NCI-H446 (cell line): Measurements from ENCODE around the gene KCMF1.

Experiments
- DNase-seq, 2 experiments: peaks; one replicate each; lab custom pipeline; 2025; lab: John Stamatoyannopoulos, UW

Gene KCMF1

DNA sequence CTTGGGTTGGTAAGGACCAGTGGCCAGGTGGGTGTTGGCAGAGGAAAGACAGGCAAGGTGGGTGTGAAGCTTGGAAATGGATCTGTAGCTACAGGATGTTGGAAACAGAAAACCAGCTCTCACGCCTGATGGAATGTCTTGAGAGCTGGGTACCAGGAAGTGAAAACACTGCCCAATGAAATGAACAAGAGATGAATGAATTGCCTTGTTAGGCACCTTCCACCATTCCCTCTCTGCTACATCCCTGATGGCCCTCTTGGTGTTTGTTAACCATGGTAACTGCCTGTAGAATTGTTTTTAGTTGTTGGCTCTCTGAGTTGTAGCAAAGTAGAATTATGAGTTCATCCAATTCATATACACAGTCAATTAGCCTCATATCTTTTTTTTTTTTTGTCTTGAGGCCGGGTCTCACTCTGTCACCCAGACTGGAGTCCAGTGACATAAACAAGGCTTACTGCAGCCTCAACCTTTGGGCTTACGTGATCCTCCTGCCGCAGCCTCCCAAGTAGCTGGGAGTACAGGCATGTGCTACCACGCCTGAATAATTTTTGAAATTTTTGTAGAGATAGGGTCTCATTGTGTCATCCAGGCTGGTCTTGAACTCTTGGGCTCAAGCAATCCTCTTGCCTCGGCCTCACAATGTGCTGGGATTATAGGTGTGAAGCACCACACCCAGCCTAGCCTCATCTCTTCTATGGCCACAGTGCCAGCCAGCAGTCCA, 9.5 kb downstream of the KCMF1 start:
- DNase-seq: no peak

DNA sequence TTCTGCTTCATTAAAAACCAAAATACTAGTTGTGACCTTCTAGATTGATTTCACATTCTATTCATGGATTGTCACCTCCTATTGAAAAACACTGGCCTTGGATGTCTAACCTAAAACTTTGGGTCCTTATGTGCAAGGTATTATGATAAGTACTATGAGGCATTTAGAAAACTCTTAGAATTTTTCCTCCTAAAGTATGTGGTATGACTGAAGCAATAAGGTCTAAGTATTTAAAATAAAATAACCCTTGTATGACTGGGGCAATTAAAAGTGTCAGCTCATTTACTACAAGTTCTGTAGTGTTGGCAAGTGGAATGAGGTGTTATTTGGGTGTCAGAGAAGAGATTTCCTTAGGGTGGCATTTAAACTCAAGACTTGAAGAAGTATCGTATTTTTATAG, 15.1 kb downstream of the KCMF1 start:
- DNase-seq: no peak

GRCh38 chr2:84989422-84989821, 18.5 kb downstream of the KCMF1 start:
- no peak for DNase-seq

DNA sequence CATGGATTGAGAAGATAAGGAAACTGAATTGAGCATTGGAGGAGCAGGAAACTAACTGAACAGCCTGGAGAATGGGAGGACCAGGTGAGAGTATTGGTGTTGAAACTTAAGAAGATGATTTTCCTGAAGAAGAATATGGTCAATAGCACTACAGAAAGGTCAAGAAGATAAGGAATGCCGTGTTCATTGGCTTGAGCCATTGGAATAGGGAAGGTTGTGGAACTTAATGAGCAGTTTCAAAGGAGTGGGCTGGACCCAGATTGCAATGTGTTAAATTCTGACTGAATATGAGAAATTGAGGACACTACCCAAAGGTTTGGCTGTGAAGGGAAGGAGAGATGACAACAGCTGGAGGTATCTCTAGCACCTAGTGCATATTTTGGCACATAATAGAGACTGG, 19.0 kb downstream of the KCMF1 start:
- no peak for DNase-seq

DNA sequence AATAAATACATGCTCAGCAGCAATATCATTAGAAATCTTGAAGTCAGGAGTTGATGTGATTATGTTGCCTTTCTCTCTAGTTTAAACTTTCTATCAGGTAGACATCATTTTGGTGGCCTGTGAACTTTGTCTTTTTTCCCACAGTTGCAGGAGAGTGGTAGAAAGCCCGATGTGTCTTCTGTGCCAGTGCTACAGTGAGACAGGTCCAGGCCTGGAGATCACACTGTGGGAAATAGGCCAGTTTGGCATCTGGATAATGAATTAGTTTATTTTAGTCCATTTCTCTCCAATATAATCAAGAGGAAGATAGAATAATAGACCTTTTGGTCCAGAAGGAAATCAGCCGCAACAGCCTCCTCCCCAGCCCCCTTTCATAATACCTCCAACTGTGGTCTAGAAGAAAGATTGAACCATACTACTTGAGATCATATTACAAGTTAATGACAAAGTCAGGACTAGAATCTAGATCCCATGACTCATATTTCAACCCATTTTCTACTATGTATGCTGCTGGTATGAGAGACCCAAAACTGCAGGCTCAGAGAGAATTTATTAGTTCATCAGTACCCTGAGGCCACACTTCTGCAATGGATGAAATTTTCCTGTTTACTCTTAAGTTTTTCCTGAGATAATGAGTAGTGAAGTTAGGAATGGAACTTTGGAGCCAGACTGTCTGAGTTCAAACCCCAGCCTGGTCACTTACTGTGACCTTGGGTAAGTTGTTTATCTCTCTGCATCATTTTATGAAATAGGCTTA, 20.6 kb downstream of the KCMF1 start:
- DNase-seq: peak in 1 of 2 experiments; percentile 9

- DNase-seq: no peak
These were observed 24.9 kb downstream of the KCMF1 start for GRCh38 chr2:84995826-84996225.

- DNase-seq: no peak
These were observed 25.9 kb downstream of the KCMF1 start for GRCh38 chr2:84996909-84997308.

DNA sequence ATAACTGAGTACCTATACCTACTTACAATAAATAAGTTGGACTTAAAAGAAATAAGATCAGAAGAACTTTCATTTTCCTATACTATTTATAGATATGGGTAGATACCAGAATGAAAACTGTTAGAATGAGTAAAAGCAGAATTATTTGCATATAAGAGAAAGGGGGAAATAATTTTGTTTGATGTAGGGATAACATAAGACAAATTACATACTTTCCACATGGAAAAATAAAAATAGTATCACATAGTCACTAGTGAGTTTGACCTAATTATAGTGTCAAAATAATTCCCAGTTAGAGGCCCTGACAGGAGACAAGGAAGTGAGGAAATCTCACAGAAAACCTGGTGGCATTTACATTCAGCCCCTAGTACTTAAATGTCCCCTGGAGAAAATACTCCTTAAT, 28.6 kb downstream of the KCMF1 start:
- no peak for DNase-seq

GRCh38 chr2:85001595-85001994, 30.6 kb downstream of the KCMF1 start:
- DNase-seq: no peak

GRCh38 chr2:85002534-85002933, 31.6 kb downstream of the KCMF1 start:
- no peak for DNase-seq

DNA sequence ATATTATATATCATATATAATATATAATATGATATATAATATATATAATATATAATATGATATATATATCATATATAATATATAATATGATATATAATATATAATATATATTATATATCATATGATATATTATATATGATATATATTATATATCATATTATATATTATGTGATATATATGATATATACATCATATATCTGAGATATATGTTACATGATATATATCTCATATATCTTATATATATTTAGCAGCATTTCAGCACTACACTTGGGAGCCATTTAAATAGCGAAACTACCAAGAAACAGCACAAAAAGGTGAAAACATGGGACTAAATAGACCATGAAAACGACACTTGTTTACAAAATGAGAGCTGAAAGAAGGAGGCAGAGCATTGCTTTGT, 37.3 kb downstream of the KCMF1 start:
- DNase-seq: no peak

GRCh38 chr2:85009019-85009618, 38.2 kb downstream of the KCMF1 start:
- no peak for DNase-seq

- DNase-seq: no peak
These were observed 39.4 kb downstream of the KCMF1 start for GRCh38 chr2:85010404-85010803.

- DNase-seq: no peak
These were observed 40.1 kb downstream of the KCMF1 start for GRCh38 chr2:85011098-85011497.

- no peak for DNase-seq
These were observed 40.8 kb downstream of the KCMF1 start for GRCh38 chr2:85011747-85012146.

DNA sequence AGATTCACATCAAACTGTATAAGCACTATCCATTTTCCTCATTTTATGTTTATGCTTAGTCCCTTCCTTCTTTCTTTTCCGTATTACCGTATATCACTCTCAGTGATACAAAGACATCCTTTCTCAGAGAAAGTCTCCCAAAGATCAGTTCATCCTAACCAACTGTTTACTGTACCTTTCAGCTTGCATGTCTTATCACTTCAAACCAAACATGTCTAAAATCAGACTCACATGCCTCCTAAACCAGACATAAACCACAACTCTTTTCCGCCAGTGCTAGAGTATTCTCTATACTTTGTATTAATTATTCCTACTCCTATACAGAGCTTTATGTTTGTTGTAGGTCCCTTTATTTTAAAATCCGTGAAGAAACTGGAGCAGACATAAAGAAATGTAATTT, 41.5 kb downstream of the KCMF1 start:
- DNase-seq: no peak

- no peak for DNase-seq
These were observed 41.9 kb downstream of the KCMF1 start for GRCh38 chr2:85012855-85013254.

- DNase-seq: no peak
These were observed 44.8 kb downstream of the KCMF1 start for GRCh38 chr2:85015653-85016360.

GRCh38 chr2:85016446-85016845, 45.5 kb downstream of the KCMF1 start:
- DNase-seq: no peak

DNA sequence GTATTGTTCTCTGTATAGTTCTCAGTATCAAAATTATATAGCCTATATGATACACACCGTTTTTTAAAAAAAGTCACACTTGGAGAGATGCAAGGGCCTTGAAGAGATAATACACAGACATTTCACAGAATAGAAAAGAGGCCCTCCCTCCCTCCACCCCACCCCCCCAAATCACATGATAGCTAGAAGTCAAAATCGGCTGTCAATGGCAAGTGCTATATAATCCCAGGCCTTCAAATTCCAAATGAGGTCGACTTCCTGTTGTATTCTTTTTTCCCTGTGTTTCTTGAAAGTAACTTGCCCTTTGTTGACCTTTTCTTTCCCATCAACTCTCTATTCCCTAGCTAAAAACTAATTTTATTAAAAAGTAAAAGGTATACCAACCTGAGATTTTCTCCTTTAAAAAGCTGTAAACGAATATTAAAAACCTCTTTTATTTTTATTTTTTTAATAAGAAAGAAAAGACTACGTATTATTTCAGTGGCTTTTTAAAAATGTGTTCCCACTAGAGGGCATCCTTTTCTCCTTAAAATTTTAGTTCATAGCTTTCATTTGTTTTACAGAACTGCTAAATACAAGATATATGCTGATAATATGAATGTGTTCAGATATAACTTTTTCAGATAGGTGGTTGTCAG, 46.6 kb downstream of the KCMF1 start:
- DNase-seq: no peak

- no peak for DNase-seq
These were observed 47.1 kb downstream of the KCMF1 start for GRCh38 chr2:85018049-85018447.

- no peak for DNase-seq
These were observed 48.2 kb downstream of the KCMF1 start for GRCh38 chr2:85019121-85019520.
